Heart right ventricle (tissue), 16 donors: ENCODE measurements around the gene COL13A1. TPM values are rescaled to one million over a fixed set of nuclear protein-coding genes. Genes with fewer than 3 reads are reported as not detected.

Experiments used
- ATAC-seq, 8 donors: fragments of 200-7000 bp; cut with Tn5 transposase; one replicate each; pipeline ENCODE4 v1.9.1; 2020; ENCODE audit warnings: mild to moderate bottlenecking in 8 of 8, moderate library complexity in 8 of 8, moderate number of reproducible peaks in 1 of 8
- DNase-seq, 2 donors: peaks; one replicate each; pipeline ENCODE4 v3.0.0-alpha.2; 2020
- H3K27ac ChIP-seq, 10 donors: fragments of 200-600 bp; sonication (generic) in 2 of 10; one replicate each; pipeline versions ENCODE4 v1.5.0 to v1.8.0; 2020 to 2022; ENCODE audit warnings: mild to moderate bottlenecking in 3 of 10
- H3K27me3 ChIP-seq, 7 donors: fragments of 200-600 bp; one replicate each; pipeline ENCODE4 v1.8.0; 2021 to 2022; ENCODE audit warnings: mild to moderate bottlenecking in 2 of 7
- H3K36me3 ChIP-seq, 9 donors: fragments of 200-600 bp; sonication (generic) in 1 of 9; one replicate each; pipeline versions ENCODE4 v1.5.0 to v1.8.0; 2020 to 2022; ENCODE audit warnings: mild to moderate bottlenecking in 2 of 9
- H3K4me1 ChIP-seq, 9 donors: fragments of 200-600 bp; sonication (generic) in 1 of 9; one replicate each; pipeline versions ENCODE4 v1.5.0 to v1.8.0; 2020 to 2022; ENCODE audit warnings: mild to moderate bottlenecking in 4 of 9
- H3K4me3 ChIP-seq, 10 donors: fragments of 200-600 bp; sonication (generic) in 2 of 10; one replicate each; pipeline versions ENCODE4 v1.5.0 to v1.8.0; 2020 to 2022; ENCODE audit warnings: mild to moderate bottlenecking in 7 of 10, moderate library complexity in 2 of 10
- H3K9me3 ChIP-seq, 11 donors: fragments of 200-600 bp in 10 of 11; sonication (generic) in 2 of 11; one replicate each; pipeline versions ENCODE4 v1.5.0 to v1.8.0; 2013 to 2022; ENCODE audit warnings: mild to moderate bottlenecking in 2 of 11, control low read depth in 1 of 11, moderate library complexity in 1 of 11
- CTCF ChIP-seq, 9 donors: fragments of 200-600 bp; sonication (generic) in 2 of 9; IDR thresholded peaks; one replicate each; pipeline versions ENCODE4 v1.5.0 to v1.8.0; 2021 to 2022; ENCODE audit warnings: antibody characterized with exemption in 9 of 9, mild to moderate bottlenecking in 5 of 9, moderate library complexity in 1 of 9
- WGBS, 2 donors: extraction: QIAGEN DNeasy Blood & Tissue Kit; methylation state at CpG; one replicate each; pipeline ENCODE4 v1.1.7; 2013; ENCODE audit warnings: inconsistent platforms in 1 of 2; 5-methylcytosine and 5-hydroxymethylcytosine counted together
- intact Hi-C, 10 donors: fragments of 100-400 bp; cut with DNase I; formaldehyde crosslinking; loops; one replicate each; pipeline versions ENCODE4 v1.11.1 to v1.14.2; 2022
- polyA plus RNA-seq, 2 donors: library from polyadenylated mRNA; stranded (reverse); fragments of 200-250 nt; gene quantifications; one replicate each; pipeline ENCODE4 v1.2.3, GENCODE V29; 2013
- total RNA-seq, 10 donors: library from RNA; stranded (reverse); fragmentation: NEBNext Ultra II Directional in 3 of 10; extraction: Animal tissue kit (Norgen Biotek cat#: 25700) in 3 of 10; gene quantifications; one replicate each; pipeline versions ENCODE4 v1.2.1 to v1.2.4, GENCODE V29; 2021 to 2023
- donor health status: Arrhythmogenic right ventricular cardiomyopathy.
- donor health status: ischemic (EF 13 %, LVEDD 7.1; RV severe dilation, severe dysfunction).
- donor health status: healthy with polysubstance abuse.
- donor health status: DM: no; HTN: yes; CAD: no.
- donor health status: DM: no; HTN: no; CAD: no.
- donor health status: ischemic (EF 25% LVEDD 6.9; RV normal size, moderate dysfunction).
- donor health status: ischemic (EF 25% LVEDD 5.7; RV mildly dilated, moderate dysfunction).
- donor health status: healthy.
- donor health status: DM: yes; HTN: yes; CAD: no.
- donor health status: Ischemic cardiomyopathy.
- donor health status: ischemic (EF 35%, LVEDD 5.7; RV mildly dilated, moderate dysfunction).
- donor health status: nonischemic (EF 11% LVEDD 7.7; RV severe dilation, severe dysfunction).
- donor health status: DM: yes; HTN: yes; CAD: no.
- donor health status: PGD.
- donor health status: ischemic (EF 29% LVEDD 5.4; RV normal size, mild dysfunction).
- donor health status: nonischemic (EF 23%, LVEDD 6.1; RV moderate dilation, normal function).

Gene COL13A1
- total and polyA plus RNA-seq, 12 donors: 0.70 to 6.8 (median 2.7) TPM

- no peak for DNase-seq
- no peak for ATAC-seq
- H3K4me3 ChIP-seq: no peak overlapping the region
- TF ChIP-seq CTCF (IDR thresholded peaks at IDR 0.05): no peak
- intact Hi-C loops: no loop called here
- H3K36me3 ChIP-seq: no peaks in the 10 kb centered on the region
- H3K9me3 ChIP-seq: no peaks in the 10 kb centered on the region
- 93 to 95% methylated on average over 7 of the region's 7 CpGs for WGBS, 2 donors
- peaks cover 0 to 21% (median 9%) of the 10 kb centered on the region in 9 donors for H3K4me1 ChIP-seq
- no peak overlapping the region for H3K27ac ChIP-seq
- no peaks in the 10 kb centered on the region for H3K27me3 ChIP-seq
These were observed 25.3 kb downstream of the COL13A1 start for GRCh38 chr10:69826789-69827554.

- intact Hi-C loops: no loop called here
- no peak overlapping the region for H3K27ac ChIP-seq
- H3K9me3 ChIP-seq: no peaks in the 10 kb centered on the region
- WGBS, 2 donors: 81 to 85% methylated on average over 9 of the region's 9 CpGs
- H3K4me3 ChIP-seq: no peak overlapping the region
- H3K36me3 ChIP-seq: no peaks in the 10 kb centered on the region
- H3K27me3 ChIP-seq: no peaks in the 10 kb centered on the region
- DNase-seq: no peak
- peaks cover 0 to 28% (median 9%) of the 10 kb centered on the region in 9 donors for H3K4me1 ChIP-seq
- no peak for ATAC-seq
- no peak for TF ChIP-seq CTCF (IDR thresholded peaks at IDR 0.05)
These were observed 26.6 kb downstream of the COL13A1 start for GRCh38 chr10:69828144-69828870.

- TF ChIP-seq CTCF (IDR thresholded peaks at IDR 0.05): no peak
- Histone ChIP-seq H3K4me1 (peaks cover 0 to 28% (median 9%) of the 10 kb centered on the region in 9 donors), H3K27me3 (no peaks in the 10 kb centered on the region), H3K4me3 (no peak overlapping the region), H3K36me3 (no peaks in the 10 kb centered on the region), H3K27ac (no peak overlapping the region), H3K9me3 (no peaks in the 10 kb centered on the region)
- DNase-seq (no peak), ATAC-seq (no peak)
- WGBS, 2 donors: 48 to 55% methylated on average over 8 of the region's 8 CpGs
- intact Hi-C loops: loop anchor here in 1 of 10 donors (5.0 kb wide), 1 partner anchor 1318 kb away; no protein-coding TSS in a partner anchor
These were observed 28.1 kb downstream of the COL13A1 start for GRCh38 chr10:69829775-69830174.

GRCh38 chr10:69831231-69831855, 29.6 kb downstream of the COL13A1 start:
- DNase-seq (no peak), ATAC-seq (no peak)
- Histone ChIP-seq H3K36me3 (no peaks in the 10 kb centered on the region), H3K27me3 (peaks cover 0 to 9% (median 0%) of the 10 kb centered on the region in 7 donors), H3K4me3 (no peak overlapping the region), H3K4me1 (peaks cover 0 to 31% (median 0%) of the 10 kb centered on the region in 9 donors), H3K9me3 (no peaks in the 10 kb centered on the region), H3K27ac (no peak overlapping the region)
- WGBS, 2 donors: 75 to 78% methylated on average over 5 of the region's 5 CpGs
- TF ChIP-seq CTCF (IDR thresholded peaks at IDR 0.05): no peak
- intact Hi-C loops: loop anchor here in 1 of 10 donors (5.0 kb wide), 1 partner anchor 1316 kb away; no protein-coding TSS in a partner anchor
